GM19452 (cell line): ENCODE results near the gene MBOAT1.
"Not testable (repeated sequence)": the region's sequence is repeated elsewhere in the genome, so short reads cannot be mapped to it uniquely, and the experiment has no call there.

ENCODE experiments used
- ATAC-seq: cut with Tn5 transposase; IDR thresholded peaks from one replicate; pipeline ENCODE4 v1.9.1; 2021; ENCODE audit not compliant: unreplicated experiment

MBOAT1 gene

GRCh38 chr6:20203561-20204511 is 8.4 kb downstream of the MBOAT1 start:
- ATAC-seq: no peak

- no peak for ATAC-seq
These were observed 9.5 kb downstream of the MBOAT1 start for GRCh38 chr6:20202699-20203302.

DNA sequence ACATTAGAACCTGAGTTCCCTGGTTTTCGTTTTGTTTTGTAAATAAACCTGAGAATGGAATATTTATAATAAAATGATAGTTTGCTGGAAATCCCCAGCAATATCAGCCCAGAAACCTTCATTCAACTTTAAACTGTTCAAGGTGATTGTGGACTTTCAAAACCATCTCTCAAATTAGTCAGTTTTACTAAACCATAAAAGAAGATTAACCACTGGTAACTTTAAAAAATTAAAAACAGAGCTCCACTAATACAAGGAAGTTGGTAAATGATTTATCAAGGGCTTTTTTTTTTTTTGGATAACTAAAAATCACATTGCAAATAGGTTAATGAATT is 10.0 kb downstream of the MBOAT1 start:
- ATAC-seq: peak; percentile 32

- no peak for ATAC-seq
These were observed 11.3 kb downstream of the MBOAT1 start for GRCh38 chr6:20200761-20201630.

GRCh38 chr6:20198775-20199174 is 13.5 kb downstream of the MBOAT1 start:
- ATAC-seq: no peak

DNA sequence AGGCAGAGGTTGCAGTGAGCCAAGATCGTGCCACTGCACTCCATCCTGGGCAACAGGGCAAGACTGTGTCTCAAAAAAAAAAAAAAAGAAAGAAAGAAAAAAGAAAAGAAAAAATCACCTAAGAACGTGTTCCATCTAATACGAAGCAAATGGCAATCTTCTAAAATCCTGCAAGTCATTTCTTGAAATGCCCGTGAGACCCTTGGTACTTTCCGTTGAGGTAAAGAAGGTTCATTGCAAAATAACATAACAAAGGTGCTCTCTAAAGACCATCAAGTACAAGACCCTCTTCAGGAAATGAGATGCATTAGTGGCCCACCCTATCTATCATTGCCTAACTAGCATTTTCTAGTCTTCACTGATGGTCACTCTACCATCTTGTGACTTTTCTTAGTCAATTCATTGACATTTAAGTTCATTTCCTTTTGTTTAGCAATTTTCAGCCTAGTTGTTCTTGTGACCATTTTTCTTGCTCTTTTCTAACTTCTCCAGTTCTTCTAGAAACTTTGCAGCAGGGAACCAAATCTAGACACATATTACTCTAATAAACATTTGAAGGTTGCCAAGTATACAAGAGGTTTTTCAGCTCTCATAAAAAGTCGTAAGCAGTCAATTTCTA is 14.0 kb downstream of the MBOAT1 start:
- no peak for ATAC-seq

GRCh38 chr6:20197251-20197650 is 15.0 kb downstream of the MBOAT1 start:
- no peak for ATAC-seq

GRCh38 chr6:20192625-20193024 is 19.6 kb downstream of the MBOAT1 start:
- no peak for ATAC-seq

DNA sequence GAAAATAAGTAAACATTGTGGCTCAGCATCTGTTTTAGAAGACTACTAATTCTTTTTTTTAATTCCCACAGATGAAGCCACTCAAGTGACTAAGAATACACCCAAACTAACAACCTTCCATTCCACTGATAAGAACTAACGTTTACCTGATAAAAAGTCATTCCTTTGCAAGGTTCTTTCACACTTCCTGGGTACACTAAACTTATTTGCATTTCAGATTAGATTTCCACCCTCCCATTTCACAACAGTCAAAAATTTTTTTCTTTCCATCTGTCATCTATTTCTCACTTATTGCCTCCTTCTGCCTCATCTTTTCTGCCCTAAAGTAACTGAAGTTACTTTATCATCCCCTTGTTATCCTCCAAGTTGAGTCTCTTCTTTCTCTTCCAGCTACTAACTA is 20.3 kb downstream of the MBOAT1 start:
- no peak for ATAC-seq

DNA sequence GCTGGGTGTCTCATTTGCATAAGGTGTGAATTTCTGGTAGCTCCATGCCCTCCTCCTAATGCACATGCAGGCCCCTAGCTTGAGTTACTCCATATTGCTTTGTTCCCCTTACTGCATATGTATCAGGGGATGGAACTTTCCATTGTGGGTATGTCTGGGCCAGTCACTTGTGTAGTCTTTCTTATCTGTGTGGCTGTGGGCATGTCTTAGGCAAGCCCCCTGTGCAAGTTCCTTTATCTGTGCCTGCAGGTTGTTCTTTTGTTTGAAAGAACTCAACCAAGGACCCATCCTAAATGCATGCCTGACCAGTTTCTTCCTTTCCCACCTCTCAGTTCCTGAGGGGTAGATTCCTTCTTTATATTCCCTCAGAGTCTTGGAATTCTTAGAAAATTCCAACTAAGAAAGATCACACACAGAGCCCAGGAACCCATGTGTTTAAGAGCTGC is 23.6 kb downstream of the MBOAT1 start:
- ATAC-seq: no peak

DNA sequence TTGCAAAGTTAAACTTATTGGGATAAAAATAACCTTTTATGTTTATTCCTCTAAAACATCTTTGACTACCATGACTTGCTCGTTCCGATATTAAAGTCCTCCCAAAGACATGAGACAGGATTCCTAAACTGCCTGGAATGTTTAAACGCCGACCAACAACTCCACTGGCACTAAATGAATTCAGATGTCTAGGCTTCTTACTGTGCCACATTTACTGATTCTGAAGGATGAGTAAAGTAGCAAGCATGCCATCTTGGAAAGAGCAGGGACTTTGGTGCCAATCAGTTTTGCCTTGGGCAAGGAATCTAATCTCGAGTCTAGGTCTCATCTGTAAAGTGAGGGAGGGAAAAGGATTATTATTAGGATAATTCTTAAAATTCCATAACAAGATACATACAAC is 25.3 kb downstream of the MBOAT1 start:
- no peak for ATAC-seq

GRCh38 chr6:20183706-20184105 is 28.6 kb downstream of the MBOAT1 start:
- ATAC-seq: no peak

DNA sequence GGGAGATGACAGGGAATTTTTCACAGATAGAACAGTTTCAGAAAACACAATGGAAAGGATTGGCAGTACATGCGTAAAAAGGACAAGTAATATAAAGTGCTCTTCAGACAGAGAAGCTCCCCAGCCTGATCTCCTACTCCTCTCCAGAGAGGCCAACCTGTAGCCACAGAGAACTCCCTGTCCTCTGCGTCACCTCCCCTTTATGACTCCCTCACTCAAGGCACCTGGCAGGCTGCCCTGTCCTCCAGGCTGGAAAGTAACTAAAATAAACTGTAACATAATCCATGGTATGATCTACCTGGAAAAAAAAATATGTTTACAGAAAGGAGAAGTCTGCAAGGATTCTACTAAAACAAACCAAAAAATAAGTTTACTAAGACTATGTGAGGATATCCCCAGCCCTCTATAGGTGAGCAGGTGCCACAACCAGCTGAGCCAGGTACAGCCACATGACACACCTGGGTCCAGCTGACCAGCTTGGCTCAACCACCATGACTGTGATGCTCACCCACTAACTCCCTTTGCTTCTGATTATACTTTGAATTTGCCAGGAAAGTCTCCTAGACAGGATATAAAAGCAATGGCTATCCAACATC is 29.2 kb downstream of the MBOAT1 start:
- ATAC-seq: no peak

DNA sequence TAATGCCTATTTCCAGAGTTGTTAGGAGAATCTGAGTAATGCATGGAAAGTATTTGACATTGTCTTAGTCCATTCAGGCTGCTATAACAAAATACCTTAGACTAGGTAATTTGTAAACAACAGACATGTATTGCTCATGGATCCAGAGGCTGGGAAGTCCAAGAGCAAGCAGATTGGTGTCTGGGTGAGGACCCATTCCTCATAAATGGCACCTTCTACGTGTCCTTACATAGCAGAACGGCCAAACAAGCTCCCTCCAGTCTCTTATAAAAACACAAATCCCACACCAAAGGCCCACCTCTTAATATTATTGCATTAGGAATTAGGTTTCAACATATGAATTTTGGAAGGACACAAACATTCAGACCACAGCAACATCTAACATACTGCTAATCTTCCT is 30.2 kb downstream of the MBOAT1 start:
- ATAC-seq: no peak

DNA sequence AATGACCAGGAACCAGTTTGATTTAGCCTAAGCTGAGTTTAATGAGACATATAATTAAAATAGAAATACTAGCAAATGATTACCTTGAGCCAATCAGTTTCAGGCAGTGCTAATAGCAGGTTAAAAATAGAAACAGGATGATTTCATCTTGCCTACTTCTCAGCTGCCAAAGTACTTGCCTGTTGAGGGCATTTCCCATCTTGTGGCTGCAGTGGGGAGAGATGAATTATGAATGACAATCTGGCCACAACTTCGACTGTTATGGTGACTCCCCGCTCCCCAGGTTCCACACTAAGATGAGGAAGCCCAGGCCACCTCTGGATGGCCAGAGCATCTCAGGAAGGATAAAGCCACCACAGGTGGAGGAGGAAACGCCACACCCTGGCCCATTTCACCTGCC is 31.3 kb downstream of the MBOAT1 start:
- peak; percentile 70 for ATAC-seq

GRCh38 chr6:20179287-20180045 is 32.8 kb downstream of the MBOAT1 start:
- ATAC-seq: not testable (repeated sequence)

DNA sequence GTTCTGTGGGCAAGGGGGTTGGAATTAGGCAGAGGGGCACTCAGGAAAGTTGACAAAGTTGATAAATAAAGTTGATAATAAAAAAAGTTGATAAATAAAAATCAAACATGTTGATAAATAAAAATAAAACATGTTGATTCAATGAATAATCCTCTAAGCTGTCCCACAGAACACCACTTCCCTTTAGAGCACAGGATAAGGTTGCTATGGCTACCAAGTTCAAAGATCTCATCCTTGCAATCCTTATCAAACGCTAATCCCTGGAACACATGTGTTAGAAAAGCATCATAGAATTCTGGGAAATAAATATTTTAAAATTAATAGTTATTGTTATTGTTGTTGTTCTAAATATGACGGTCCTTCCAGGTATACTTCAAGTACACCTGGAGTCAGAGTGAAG is 33.9 kb downstream of the MBOAT1 start:
- ATAC-seq: no peak

GRCh38 chr6:20175810-20176410 is 36.4 kb downstream of the MBOAT1 start:
- ATAC-seq: no peak
